Muscle of leg (tissue), 11 donors: ENCODE results near the gene STX8. TPM values are rescaled to one million over a fixed set of nuclear protein-coding genes. Genes with fewer than 3 reads are reported as not detected.

Experiments used
- DNase-seq: peaks from one replicate; pipeline ENCODE4 v3.0.0; 2013
- H3K27ac ChIP-seq: one replicate; pipeline ENCODE4 v1.5.1; 2013; ENCODE audit warnings: mild to moderate bottlenecking, low read length, control low read depth
- H3K27me3 ChIP-seq: one replicate; pipeline ENCODE4 v1.6.1; 2013; ENCODE audit warnings: low read length; ENCODE audit not compliant: control insufficient read depth, insufficient read depth
- H3K36me3 ChIP-seq: one replicate; pipeline ENCODE4 v1.6.1; 2013; ENCODE audit warnings: low read length; ENCODE audit not compliant: control insufficient read depth, insufficient read depth
- H3K4me1 ChIP-seq: one replicate; pipeline ENCODE4 v1.6.1; 2013; ENCODE audit warnings: low read length; ENCODE audit not compliant: control insufficient read depth, insufficient read depth
- H3K4me3 ChIP-seq: one replicate; pipeline ENCODE4 v1.5.1; 2013; ENCODE audit warnings: low read length, control low read depth
- H3K9me3 ChIP-seq: replicated peaks from 2 replicates; pipeline ENCODE4 v1.6.1; 2013; ENCODE audit warnings: low read depth, low read length; ENCODE audit not compliant: control insufficient read depth
- WGBS: methylation state at CpG from one replicate; pipeline ENCODE4 v1.1.5; 2013; ENCODE audit warnings: missing lambda C conversion rate; ENCODE audit not compliant: insufficient coverage; 5-methylcytosine and 5-hydroxymethylcytosine counted together
- polyA plus RNA-seq, 8 donors: library from polyadenylated mRNA; unstranded; fragments of 120-200 nt; gene quantifications; one replicate each; pipeline versions ENCODE4 v1.2.1 to v1.2.3, GENCODE V29; 2013; ENCODE audit warnings: inconsistent platforms in 1 of 8, low replicate concordance in 1 of 8; ENCODE audit not compliant: insufficient read length in 8 of 8, insufficient read depth in 1 of 8
- total RNA-seq: library from RNA; stranded (reverse); fragments of 120-200 nt; gene quantifications from one replicate; pipeline ENCODE4 v1.2.4, GENCODE V29; 2013

The STX8 gene
- total and polyA plus RNA-seq, 9 donors, result 39.1 to 68.8 (median 46.2) TPM

GRCh38 chr17:9240659-9241370 is 334.8 kb downstream of the STX8 start:
- Histone ChIP-seq H3K27me3 (no peaks in the 10 kb centered on the region), H3K4me1 (peaks cover 69% of the 10 kb centered on the region), H3K4me3 (peak overlapping the region; percentile 41), H3K9me3 (no peaks in the 10 kb centered on the region), H3K27ac (peak overlapping the region; percentile 94), H3K36me3 (no peaks in the 10 kb centered on the region)
- WGBS, result 22% methylated on average over 16 of the region's 17 CpGs
- DNase-seq, result peak; percentile 97

GRCh38 chr17:9239793-9240658 is 335.6 kb downstream of the STX8 start:
- Histone ChIP-seq H3K36me3 (no peaks in the 10 kb centered on the region), H3K4me1 (peaks cover 69% of the 10 kb centered on the region), H3K9me3 (no peaks in the 10 kb centered on the region), H3K4me3 (peak overlapping the region; percentile 48), H3K27ac (peak overlapping the region; percentile 94), H3K27me3 (no peaks in the 10 kb centered on the region)
- WGBS, result 1% methylated on average over 35 of the region's 84 CpGs
- DNase-seq, result peak; percentile 87

- Histone ChIP-seq H3K36me3 (no peaks in the 10 kb centered on the region), H3K4me1 (peaks cover 63% of the 10 kb centered on the region), H3K4me3 (peak overlapping the region; percentile 48), H3K27me3 (no peaks in the 10 kb centered on the region), H3K27ac (peak overlapping the region; percentile 89), H3K9me3 (no peaks in the 10 kb centered on the region)
- WGBS, result 23% methylated on average over 23 of the region's 27 CpGs
- peak; percentile 69 for DNase-seq
Measured at GRCh38 chr17:9239246-9239792, 336.3 kb downstream of the STX8 start.

- Histone ChIP-seq H3K27ac (peak overlapping the region; percentile 89), H3K9me3 (no peaks in the 10 kb centered on the region), H3K36me3 (no peaks in the 10 kb centered on the region), H3K4me1 (peaks cover 59% of the 10 kb centered on the region), H3K27me3 (no peaks in the 10 kb centered on the region), H3K4me3 (no peak overlapping the region)
- no peak for DNase-seq
- 85% methylated on average over 11 of the region's 12 CpGs for WGBS
Measured at GRCh38 chr17:9238340-9239245, 337.0 kb downstream of the STX8 start.

- Histone ChIP-seq H3K9me3 (no peaks in the 10 kb centered on the region), H3K27me3 (peaks cover 5% of the 10 kb centered on the region), H3K4me3 (no peak overlapping the region), H3K27ac (no peak overlapping the region), H3K4me1 (peaks cover 59% of the 10 kb centered on the region), H3K36me3 (no peaks in the 10 kb centered on the region)
- DNase-seq, result peak; percentile 67
- WGBS, result 63% methylated on average over 10 of the region's 13 CpGs
Measured at GRCh38 chr17:9237661-9238301, 337.8 kb downstream of the STX8 start.

GRCh38 chr17:9237053-9237410 is 338.6 kb downstream of the STX8 start:
- Histone ChIP-seq H3K27ac (no peak overlapping the region), H3K4me3 (no peak overlapping the region), H3K4me1 (peaks cover 59% of the 10 kb centered on the region), H3K36me3 (no peaks in the 10 kb centered on the region), H3K27me3 (peaks cover 6% of the 10 kb centered on the region), H3K9me3 (no peaks in the 10 kb centered on the region)
- no peak for DNase-seq
- WGBS, result 87% methylated on average over 3 of the region's 3 CpGs

GRCh38 chr17:9236286-9237052 is 339.2 kb downstream of the STX8 start:
- 78% methylated on average over 4 of the region's 7 CpGs for WGBS
- Histone ChIP-seq H3K36me3 (no peaks in the 10 kb centered on the region), H3K9me3 (no peaks in the 10 kb centered on the region), H3K27ac (no peak overlapping the region), H3K27me3 (peaks cover 6% of the 10 kb centered on the region), H3K4me1 (peaks cover 54% of the 10 kb centered on the region), H3K4me3 (no peak overlapping the region)
- peak; percentile 52 for DNase-seq

GRCh38 chr17:9235346-9235745 is 340.3 kb downstream of the STX8 start:
- H3K9me3 ChIP-seq, result no peaks in the 10 kb centered on the region
- H3K36me3 ChIP-seq, result no peaks in the 10 kb centered on the region
- WGBS, result 72% methylated on average over 2 of the region's 4 CpGs
- peaks cover 43% of the 10 kb centered on the region for H3K4me1 ChIP-seq
- DNase-seq, result no peak
- no peak overlapping the region for H3K4me3 ChIP-seq
- H3K27me3 ChIP-seq, result peaks cover 6% of the 10 kb centered on the region
- no peak overlapping the region for H3K27ac ChIP-seq
